ENCODE results near the gene TNXB. TPM values are rescaled to one million over a fixed set of nuclear protein-coding genes. Genes with fewer than 3 reads are reported as not detected.
A peak's percentile ranks its signal among the peaks of the same experiment; 100 is the strongest.
"Not testable (repeated sequence)": the region's sequence is repeated elsewhere in the genome, so short reads cannot be mapped to it uniquely, and the experiment has no call there.

TNXB gene
- total RNA-seq, 1 experiment from 2014 or later = 11.5 TPM

DNA sequence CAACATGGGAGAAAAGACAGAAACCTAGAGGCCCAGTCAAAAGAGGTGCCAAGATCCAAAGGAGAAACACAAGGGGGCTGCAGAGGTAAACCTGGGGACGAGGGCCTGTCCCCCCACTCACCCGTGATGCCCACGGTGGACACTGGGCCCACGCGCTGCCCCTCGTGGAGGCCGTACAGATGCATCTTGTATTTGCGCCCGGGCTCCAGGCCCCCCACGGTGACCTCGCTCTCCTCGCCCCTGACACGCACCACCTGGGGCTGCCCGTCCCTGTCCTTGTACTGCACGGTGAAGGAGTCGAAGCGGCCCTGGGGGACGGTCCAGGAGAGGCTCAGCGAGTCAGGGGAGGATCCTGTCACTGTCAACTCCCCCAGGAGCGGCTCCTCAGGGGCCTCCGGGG, 60.0 kb downstream of the TNXB start:
- H3K9me3 ChIP-seq (ENCODE audit: low read depth, low read length, poor library complexity, severe bottlenecking); DNase-seq (ENCODE audit: low spot score); CTCF ChIA-PET; H3K36me3 ChIP-seq (ENCODE audit: insufficient read depth, low read length, poor library complexity, severe bottlenecking); BruUV-seq (replicated peaks); POLR2A ChIA-PET (ENCODE audit: low non-redundant PET); H3K27me3 ChIP-seq (replicated peaks; ENCODE audit: insufficient read depth, low read depth, low read length, poor library complexity); H3K4me3 ChIP-seq (ENCODE audit: low read depth, low read length, poor library complexity, severe bottlenecking); H3K27ac ChIP-seq (ENCODE audit: low read depth, low read length, poor library complexity, severe bottlenecking); intact Hi-C loops (cut with micrococcal nuclease; ENCODE audit: unreplicated experiment): not testable (repeated sequence)
- H3K4me1 ChIP-seq (ENCODE audit: insufficient read depth, low read length, poor library complexity, severe bottlenecking) = peaks cover 14% of the 10 kb centered on the region

DNA sequence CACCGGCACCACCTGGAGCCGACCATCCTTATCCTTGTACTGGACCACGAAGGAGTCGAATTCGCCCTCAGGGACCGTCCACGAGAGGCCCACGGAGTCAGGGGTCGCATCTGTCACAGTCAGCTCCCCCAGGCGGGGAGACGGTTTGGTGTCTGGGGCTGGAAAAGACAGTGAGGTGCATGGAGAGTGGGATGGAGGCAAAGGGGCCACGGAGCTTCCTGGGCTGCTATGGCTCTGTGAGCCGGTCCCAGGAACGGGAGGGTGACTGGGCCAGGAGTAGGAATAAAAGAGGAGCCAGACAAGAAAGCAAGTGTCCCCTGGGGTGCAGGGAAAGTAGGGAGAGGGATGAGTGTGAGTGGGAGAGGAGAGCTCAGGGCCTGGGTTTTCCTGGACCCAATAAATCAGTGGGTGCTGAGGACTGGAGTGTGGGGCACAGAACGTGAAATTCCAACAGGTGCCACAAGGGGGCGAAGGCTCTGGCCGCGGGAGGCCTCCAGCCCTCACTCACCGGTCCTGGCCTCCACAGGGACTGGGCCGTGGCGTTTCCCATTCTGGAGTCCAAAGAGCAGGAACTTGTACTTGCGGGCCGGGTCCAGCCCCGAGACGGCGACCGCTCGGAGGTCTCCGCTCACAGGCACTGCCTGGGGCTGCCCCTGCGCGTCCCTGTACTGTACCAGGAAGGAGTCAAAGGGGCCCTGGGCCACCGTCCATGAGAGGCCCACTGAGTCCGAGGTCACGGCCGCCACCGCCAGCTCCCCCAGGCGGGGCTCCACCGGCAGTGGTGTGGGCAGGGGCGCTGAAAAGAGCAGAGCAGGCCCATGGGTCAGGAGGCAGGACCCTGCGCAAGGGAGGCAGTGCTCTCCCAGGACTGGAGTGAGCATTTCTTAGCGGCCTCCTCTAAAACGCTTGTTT, 61.0 kb downstream of the TNXB start:
- no TSS peak for BruUV-seq (replicated peaks)
- H3K4me3 ChIP-seq (ENCODE audit: low read depth, low read length, poor library complexity, severe bottlenecking) = no peak overlapping the region
- POLR2A ChIA-PET (ENCODE audit: low non-redundant PET) = no interaction called here
- CTCF ChIA-PET = interaction anchor here (0.6 kb wide), 1 partner anchor 501 kb away, joined by 7 read pairs; the partner anchor contains the start of gene NFKBIL1
- peaks cover 14% of the 10 kb centered on the region for H3K4me1 ChIP-seq (ENCODE audit: insufficient read depth, low read length, poor library complexity, severe bottlenecking)
- no peaks in the 10 kb centered on the region for H3K36me3 ChIP-seq (ENCODE audit: insufficient read depth, low read length, poor library complexity, severe bottlenecking)
- TF ChIP-seq CTCF (conservative IDR thresholded peaks at IDR 0.05; ENCODE audit: low read depth, low read length) (peak; percentile 81), EZH2 (IDR thresholded peaks at IDR 0.05; ENCODE audit: borderline replicate concordance, low read depth, low read length, poor library complexity, severe bottlenecking) (no peak)
- H3K27me3 ChIP-seq (replicated peaks; ENCODE audit: insufficient read depth, low read depth, low read length, poor library complexity) = no peaks in the 10 kb centered on the region
- no peak overlapping the region for H3K27ac ChIP-seq (ENCODE audit: low read depth, low read length, poor library complexity, severe bottlenecking)
- DNase-seq (ENCODE audit: low spot score) = peak; percentile 60
- intact Hi-C loops (cut with micrococcal nuclease; ENCODE audit: unreplicated experiment) = no loop called here
- no peaks in the 10 kb centered on the region for H3K9me3 ChIP-seq (ENCODE audit: low read depth, low read length, poor library complexity, severe bottlenecking)

- no TSS peak for BruUV-seq (replicated peaks)
- ChIA-PET POLR2A (ENCODE audit: low non-redundant PET) (no interaction called here), CTCF (interaction anchor here (0.6 kb wide), 1 partner anchor 500 kb away, joined by 7 read pairs; the partner anchor contains the start of gene NFKBIL1)
- no peaks in the 10 kb centered on the region for H3K36me3 ChIP-seq (ENCODE audit: insufficient read depth, low read length, poor library complexity, severe bottlenecking)
- intact Hi-C loops (cut with micrococcal nuclease; ENCODE audit: unreplicated experiment) = no loop called here
- H3K4me1 ChIP-seq (ENCODE audit: insufficient read depth, low read length, poor library complexity, severe bottlenecking) = peaks cover 14% of the 10 kb centered on the region
- H3K27ac ChIP-seq (ENCODE audit: low read depth, low read length, poor library complexity, severe bottlenecking) = no peak overlapping the region
- H3K27me3 ChIP-seq (replicated peaks; ENCODE audit: insufficient read depth, low read depth, low read length, poor library complexity) = no peaks in the 10 kb centered on the region
- TF ChIP-seq CTCF (conservative IDR thresholded peaks at IDR 0.05; ENCODE audit: low read depth, low read length) (no peak), EZH2 (IDR thresholded peaks at IDR 0.05; ENCODE audit: borderline replicate concordance, low read depth, low read length, poor library complexity, severe bottlenecking) (no peak)
- no peak for DNase-seq (ENCODE audit: low spot score)
- no peaks in the 10 kb centered on the region for H3K9me3 ChIP-seq (ENCODE audit: low read depth, low read length, poor library complexity, severe bottlenecking)
- no peak overlapping the region for H3K4me3 ChIP-seq (ENCODE audit: low read depth, low read length, poor library complexity, severe bottlenecking)
These were observed 61.6 kb downstream of the TNXB start for GRCh38 chr6:32047539-32047854.

GRCh38 chr6:32047084-32047478, 62.1 kb downstream of the TNXB start:
- Histone ChIP-seq H3K27me3 (replicated peaks; ENCODE audit: insufficient read depth, low read depth, low read length, poor library complexity) (no peaks in the 10 kb centered on the region), H3K9me3 (ENCODE audit: low read depth, low read length, poor library complexity, severe bottlenecking) (no peaks in the 10 kb centered on the region), H3K27ac (ENCODE audit: low read depth, low read length, poor library complexity, severe bottlenecking) (peak overlapping the region; percentile 48), H3K4me1 (ENCODE audit: insufficient read depth, low read length, poor library complexity, severe bottlenecking) (peaks cover 14% of the 10 kb centered on the region), H3K4me3 (ENCODE audit: low read depth, low read length, poor library complexity, severe bottlenecking) (no peak overlapping the region), H3K36me3 (ENCODE audit: insufficient read depth, low read length, poor library complexity, severe bottlenecking) (no peaks in the 10 kb centered on the region)
- no peak for DNase-seq (ENCODE audit: low spot score)
- CTCF ChIA-PET = no interaction called here
- POLR2A ChIA-PET (ENCODE audit: low non-redundant PET) = no interaction called here
- intact Hi-C loops (cut with micrococcal nuclease; ENCODE audit: unreplicated experiment) = no loop called here
- BruUV-seq (replicated peaks) = no TSS peak
- no peak for TF ChIP-seq EZH2 (IDR thresholded peaks at IDR 0.05; ENCODE audit: borderline replicate concordance, low read depth, low read length, poor library complexity, severe bottlenecking)
- no peak for TF ChIP-seq CTCF (conservative IDR thresholded peaks at IDR 0.05; ENCODE audit: low read depth, low read length)
